GM12892 (cell line): ENCODE measurements around the gene NOXO1.

Experiments used
- POLR2A ChIP-seq: IDR thresholded peaks from 2 replicates; pipeline ENCODE4 v1.6.1; 2011; ENCODE audit warnings: low read depth, low read length, control low read depth
- POLR2AphosphoS5 ChIP-seq: IDR thresholded peaks from 2 replicates; pipeline ENCODE4 v1.6.1; 2011; ENCODE audit warnings: low read depth, low read length, control low read depth
- TAF1 ChIP-seq: IDR thresholded peaks from 2 replicates; pipeline ENCODE4 v1.6.1; 2011; ENCODE audit warnings: low read depth, mild to moderate bottlenecking, control low read depth, low read length, borderline replicate concordance

DNA sequence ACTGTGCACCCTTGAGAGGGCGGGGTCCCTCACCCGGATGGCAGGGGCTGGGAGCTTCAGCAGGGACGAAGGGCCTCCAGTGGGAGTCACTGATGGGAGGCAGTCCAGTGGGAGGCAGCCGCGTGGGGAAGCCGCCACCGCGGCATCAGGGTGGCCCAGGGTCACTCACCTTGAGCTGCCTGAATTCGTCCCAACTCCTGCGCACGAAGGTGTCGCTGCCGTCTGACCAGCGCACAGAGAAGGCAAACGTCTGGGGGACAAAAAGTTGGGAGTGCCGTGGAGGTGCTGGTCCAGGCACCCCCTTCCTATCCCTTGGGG lies 540 bp downstream of the NOXO1 start:
- TF ChIP-seq POLR2A = no peak
- no peak for TF ChIP-seq POLR2AphosphoS5
- no peak for TF ChIP-seq TAF1
